ENCODE results near the gene KANK2. TPM values are rescaled to one million over a fixed set of nuclear protein-coding genes. Genes with fewer than 3 reads are reported as not detected.

The KANK2 gene
- 278 and 472 TPM in 2 replicates for total RNA-seq (2014; rRNA removed; shearing (Covaris generic))

DNA sequence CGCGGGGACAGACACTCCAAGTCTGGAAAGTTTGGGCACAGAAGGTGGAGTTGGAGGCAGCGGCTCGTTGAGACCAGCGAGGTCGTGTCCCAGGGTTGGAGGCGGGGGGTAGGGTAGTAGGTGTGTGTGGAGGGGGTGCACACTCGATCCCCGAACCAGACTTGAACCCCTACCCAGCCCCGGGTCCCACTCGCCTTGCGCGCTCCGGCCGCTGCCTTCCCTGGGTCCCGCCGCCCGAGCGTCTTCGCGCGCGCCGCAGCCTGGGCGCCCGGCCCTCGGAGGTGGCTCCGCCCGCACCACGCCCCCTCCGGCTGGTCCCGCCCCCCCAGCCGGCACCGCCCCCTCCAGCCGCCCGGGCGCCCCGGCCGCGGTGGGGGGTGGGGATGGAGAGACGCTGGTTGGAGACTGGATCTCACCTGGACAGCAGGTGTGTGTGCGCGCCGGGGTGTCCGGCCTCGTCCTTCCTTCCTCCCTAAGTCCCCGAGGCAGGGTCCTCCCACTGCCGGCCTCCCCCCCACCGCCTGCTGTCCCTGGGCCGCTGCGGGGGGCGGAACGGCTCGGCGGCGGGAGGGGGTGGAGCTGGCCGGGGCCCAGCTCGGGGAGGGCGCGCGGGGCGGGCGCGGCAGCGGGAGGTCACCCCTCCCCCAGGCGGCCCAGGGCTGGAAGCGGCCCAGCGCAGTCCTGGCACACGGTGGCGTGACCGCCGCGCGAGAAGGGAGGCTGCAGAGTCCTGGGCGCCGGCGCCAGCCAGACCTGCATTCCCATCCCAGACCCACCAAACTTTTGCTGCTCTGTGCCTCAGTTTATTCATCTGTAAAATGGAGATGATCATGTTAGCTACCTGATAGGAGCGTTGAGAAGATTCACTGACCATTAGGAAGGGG lies at the start of gene KANK2:
Gene KANK2 (minus strand): TSS at position 255 of the 884 bp plus-strand sequence. CDS start 3,034 bp downstream, outside the sequence.
- Histone ChIP-seq H3K4me1 (replicated peaks) (peaks cover 58% of the 10 kb centered on the region), H3K27me3 (replicated peaks) (no peaks in the 10 kb centered on the region)
- peak; percentile 90 to 94 for DNase-seq (ENCODE audit: low read depth in 1 of 2, low spot score in 2 of 2)

DNA sequence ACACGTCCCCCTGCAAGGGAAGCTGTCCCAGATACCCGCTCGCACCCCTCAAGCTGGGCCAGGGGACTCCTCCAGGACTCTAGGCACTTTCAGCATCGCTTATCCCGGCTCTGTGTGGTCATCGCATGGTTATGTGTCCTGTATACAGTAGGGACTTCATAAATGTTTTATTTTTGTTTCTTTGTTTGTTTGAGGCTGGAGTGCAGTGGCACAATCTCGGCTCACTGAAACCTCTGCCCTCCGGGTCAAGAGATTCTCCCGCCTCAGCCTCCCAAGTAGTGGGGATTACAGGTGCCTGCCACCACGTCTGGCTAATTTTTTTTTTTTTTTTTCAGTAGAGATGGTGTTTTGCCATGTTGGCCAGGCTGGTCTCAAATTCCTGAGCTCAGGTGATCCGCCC lies 49.6 kb upstream of the KANK2 start:
- H3K27ac ChIP-seq: no peak overlapping the region
- H3K9me3 ChIP-seq (replicated peaks): no peaks in the 10 kb centered on the region
- no peak for DNase-seq (ENCODE audit: low read depth in 1 of 2, low spot score in 2 of 2)
- H3K4me3 ChIP-seq: no peak overlapping the region
- peaks cover 25% of the 10 kb centered on the region for H3K36me3 ChIP-seq
- no peaks in the 10 kb centered on the region for H3K4me1 ChIP-seq (replicated peaks)
- H3K27me3 ChIP-seq (replicated peaks): no peaks in the 10 kb centered on the region

More for the DNA sequence above, at the start of gene KANK2:
- peak within 1 kb of the TSS; percentile 23 for H3K27ac ChIP-seq
- H3K36me3 ChIP-seq: peaks cover 51% of the 10 kb centered on the region
- H3K4me3 ChIP-seq: peak within 1 kb of the TSS; percentile 90
- no peaks in the 10 kb centered on the region for H3K9me3 ChIP-seq (replicated peaks)

GRCh38 chr19:11244846-11245589 lies 47.7 kb upstream of the KANK2 start:
- H3K27ac ChIP-seq: no peak overlapping the region
- no peaks in the 10 kb centered on the region for H3K4me1 ChIP-seq (replicated peaks)
- peaks cover 17% of the 10 kb centered on the region; the same call in 1 of the 2 replicates for H3K36me3 ChIP-seq
- H3K9me3 ChIP-seq (replicated peaks): no peaks in the 10 kb centered on the region
- no peak for DNase-seq (ENCODE audit: low read depth in 1 of 2, low spot score in 2 of 2)
- no peaks in the 10 kb centered on the region for H3K27me3 ChIP-seq (replicated peaks)
- H3K4me3 ChIP-seq: no peak overlapping the region

- Histone ChIP-seq H3K27ac (no peak overlapping the region), H3K4me1 (replicated peaks) (no peaks in the 10 kb centered on the region), H3K4me3 (no peak overlapping the region), H3K36me3 (peaks cover 17% of the 10 kb centered on the region; the same call in 1 of the 2 replicates), H3K9me3 (replicated peaks) (no peaks in the 10 kb centered on the region), H3K27me3 (replicated peaks) (no peaks in the 10 kb centered on the region)
- no peak for DNase-seq (ENCODE audit: low read depth in 1 of 2, low spot score in 2 of 2)
These were observed 46.4 kb upstream of the KANK2 start for GRCh38 chr19:11243798-11244169.

DNA sequence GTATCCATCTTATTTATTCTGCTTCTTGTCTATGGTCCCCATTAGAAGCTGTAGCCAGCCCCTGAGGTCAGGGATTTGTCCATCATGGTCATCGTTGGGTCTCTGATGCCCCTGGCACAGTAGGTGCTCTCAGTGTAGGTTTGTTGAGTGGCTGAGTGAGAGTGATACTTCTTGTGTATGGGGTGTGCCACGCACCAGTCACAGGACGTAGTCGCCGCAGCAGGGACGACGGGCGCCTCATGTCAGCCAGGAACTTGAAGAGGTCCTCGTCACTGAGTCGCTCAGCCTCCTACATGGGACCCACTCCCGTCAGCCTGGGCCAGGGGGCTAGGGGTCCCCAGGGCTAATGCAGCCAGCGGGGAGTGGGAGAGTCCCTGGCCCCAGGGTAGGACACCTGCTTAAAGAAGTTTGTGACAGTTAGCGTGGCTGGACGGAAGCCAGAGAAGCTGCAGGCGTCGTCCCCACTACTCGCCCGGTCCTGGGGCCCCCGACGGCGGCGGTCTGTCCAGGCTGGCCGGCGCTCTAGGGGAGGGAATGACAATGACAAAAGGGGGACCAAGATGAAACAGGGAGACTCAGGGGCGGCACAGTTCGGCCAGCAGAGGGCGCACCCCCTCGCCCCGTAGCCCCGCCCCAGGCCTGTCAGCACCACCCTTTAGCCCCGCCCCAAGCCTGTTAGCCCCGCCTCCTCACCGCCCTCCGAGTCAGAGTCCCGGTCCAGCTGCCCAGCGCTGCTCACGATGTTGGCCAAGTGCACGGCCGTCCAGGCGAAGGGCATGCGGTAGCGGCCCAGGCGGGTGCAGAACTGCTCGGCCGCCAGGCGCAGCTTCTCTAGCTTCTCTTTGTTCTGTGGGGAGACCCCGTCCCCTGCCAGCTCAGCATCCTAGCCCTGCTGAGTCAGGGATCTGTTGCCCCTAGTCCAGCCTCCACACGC lies 45.8 kb upstream of the KANK2 start:
- no peak overlapping the region for H3K27ac ChIP-seq
- no peaks in the 10 kb centered on the region for H3K4me1 ChIP-seq (replicated peaks)
- H3K4me3 ChIP-seq: no peak overlapping the region
- no peaks in the 10 kb centered on the region for H3K27me3 ChIP-seq (replicated peaks)
- H3K9me3 ChIP-seq (replicated peaks): no peaks in the 10 kb centered on the region
- peaks cover 13% of the 10 kb centered on the region; the same call in 1 of the 2 replicates for H3K36me3 ChIP-seq
- DNase-seq (ENCODE audit: low read depth in 1 of 2, low spot score in 2 of 2): peak; percentile 15 to 84

GRCh38 chr19:11242025-11242424 lies 44.7 kb upstream of the KANK2 start:
- DNase-seq (ENCODE audit: low read depth in 1 of 2, low spot score in 2 of 2): no peak
- Histone ChIP-seq H3K36me3 (peaks cover 7% of the 10 kb centered on the region; the same call in 1 of the 2 replicates), H3K27ac (no peak overlapping the region), H3K27me3 (replicated peaks) (no peaks in the 10 kb centered on the region), H3K9me3 (replicated peaks) (no peaks in the 10 kb centered on the region), H3K4me1 (replicated peaks) (no peaks in the 10 kb centered on the region), H3K4me3 (no peak overlapping the region)

DNA sequence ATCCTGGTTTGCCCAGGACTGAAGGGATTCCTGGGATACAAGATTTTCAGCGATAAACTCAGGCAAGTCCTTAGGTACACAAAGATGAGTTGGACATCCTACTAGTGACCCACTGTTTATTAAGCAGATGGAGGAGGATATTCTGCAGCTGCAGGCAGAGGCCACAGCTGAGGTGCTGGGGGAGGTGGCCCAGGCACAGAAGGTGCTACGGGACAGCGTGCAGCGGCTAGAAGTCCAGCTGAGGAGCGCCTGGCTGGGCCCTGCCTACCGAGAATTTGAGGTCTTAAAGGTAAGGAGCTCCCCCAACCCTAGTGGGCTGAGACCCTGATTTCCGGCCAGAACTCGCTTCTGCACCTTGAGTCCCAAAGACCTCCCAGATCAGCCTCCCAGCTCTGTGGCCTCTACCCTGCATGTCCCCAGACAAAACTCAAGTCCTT lies 42.7 kb upstream of the KANK2 start:
- Histone ChIP-seq H3K36me3 (peaks cover 7% of the 10 kb centered on the region; the same call in 1 of the 2 replicates), H3K4me1 (replicated peaks) (no peaks in the 10 kb centered on the region), H3K4me3 (no peak overlapping the region), H3K9me3 (replicated peaks) (no peaks in the 10 kb centered on the region), H3K27me3 (replicated peaks) (no peaks in the 10 kb centered on the region), H3K27ac (no peak overlapping the region)
- DNase-seq (ENCODE audit: low read depth in 1 of 2, low spot score in 2 of 2): no peak

- Histone ChIP-seq H3K4me1 (replicated peaks) (no peaks in the 10 kb centered on the region), H3K27me3 (replicated peaks) (no peaks in the 10 kb centered on the region), H3K9me3 (replicated peaks) (no peaks in the 10 kb centered on the region), H3K4me3 (no peak within 1 kb of the TSS), H3K27ac (no peak within 1 kb of the TSS), H3K36me3 (peaks cover 7% of the 10 kb centered on the region; the same call in 1 of the 2 replicates)
- no peak for DNase-seq (ENCODE audit: low read depth in 1 of 2, low spot score in 2 of 2)
These were observed 42.1 kb upstream of the KANK2 start, which contains the start of gene ANGPTL8 for GRCh38 chr19:11239377-11240000. TSS of gene ANGPTL8 (plus strand) at chr19:11239619. CDS start at chr19:11239638, 19 bp downstream.

DNA sequence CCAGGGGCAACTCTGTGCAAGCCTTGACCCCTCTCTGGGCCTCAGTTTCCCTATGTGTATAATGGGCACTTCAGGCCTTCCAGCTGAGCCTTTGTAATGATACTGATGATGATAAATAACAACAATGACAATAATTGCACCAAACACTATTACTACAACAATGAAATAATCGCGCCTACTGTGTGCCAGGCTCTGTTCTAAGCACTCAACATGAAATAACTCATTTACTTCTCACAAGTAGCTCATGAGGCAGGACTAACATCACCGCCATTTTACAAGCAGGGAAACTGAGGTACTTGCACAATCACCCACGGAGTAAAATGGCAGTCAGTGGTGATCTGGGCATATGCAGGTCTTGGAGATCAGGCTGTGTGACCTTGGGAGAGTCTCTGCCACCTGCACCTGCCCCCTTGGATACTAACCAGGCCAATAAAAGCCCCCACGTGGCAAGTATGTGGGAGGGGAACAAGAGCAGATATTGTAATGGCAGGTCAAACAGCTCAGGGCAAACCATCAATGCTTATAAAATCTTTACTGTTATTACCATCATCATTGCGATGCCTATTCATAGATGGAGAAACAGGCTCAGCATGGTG lies 41.5 kb upstream of the KANK2 start:
- DNase-seq (ENCODE audit: low read depth in 1 of 2, low spot score in 2 of 2): no peak
- Histone ChIP-seq H3K4me1 (replicated peaks) (no peaks in the 10 kb centered on the region), H3K27me3 (replicated peaks) (no peaks in the 10 kb centered on the region), H3K27ac (no peak overlapping the region), H3K4me3 (no peak overlapping the region), H3K9me3 (replicated peaks) (no peaks in the 10 kb centered on the region), H3K36me3 (peaks cover 7% of the 10 kb centered on the region; the same call in 1 of the 2 replicates)

GRCh38 chr19:11238041-11238440 lies 40.7 kb upstream of the KANK2 start:
- no peak overlapping the region for H3K27ac ChIP-seq
- DNase-seq (ENCODE audit: low read depth in 1 of 2, low spot score in 2 of 2): no peak

GRCh38 chr19:11237321-11237720 lies 40.0 kb upstream of the KANK2 start:
- H3K27me3 ChIP-seq (replicated peaks): no peaks in the 10 kb centered on the region
- no peak for DNase-seq (ENCODE audit: low read depth in 1 of 2, low spot score in 2 of 2)

More at GRCh38 chr19:11238041-11238440, 40.7 kb upstream of the KANK2 start:
- Histone ChIP-seq H3K27me3 (replicated peaks) (no peaks in the 10 kb centered on the region), H3K36me3 (peaks cover 6% of the 10 kb centered on the region; the same call in 1 of the 2 replicates), H3K4me1 (replicated peaks) (no peaks in the 10 kb centered on the region), H3K9me3 (replicated peaks) (no peaks in the 10 kb centered on the region), H3K4me3 (no peak overlapping the region)

More at GRCh38 chr19:11237321-11237720, 40.0 kb upstream of the KANK2 start:
- Histone ChIP-seq H3K27ac (no peak overlapping the region), H3K4me3 (no peak overlapping the region), H3K4me1 (replicated peaks) (no peaks in the 10 kb centered on the region), H3K36me3 (peaks cover 7% of the 10 kb centered on the region), H3K9me3 (replicated peaks) (no peaks in the 10 kb centered on the region)
